GM19463 (cell line): ENCODE measurements around the gene ZNF652.
"Not testable (repeated sequence)": the region's sequence is repeated elsewhere in the genome, so short reads cannot be mapped to it uniquely, and the experiment has no call there.

Experiments
- ATAC-seq: cut with Tn5 transposase; IDR thresholded peaks from one replicate; pipeline ENCODE4 v1.9.1; 2021; ENCODE audit warnings: mild to moderate bottlenecking, moderate library complexity; ENCODE audit not compliant: unreplicated experiment

Gene ZNF652

DNA sequence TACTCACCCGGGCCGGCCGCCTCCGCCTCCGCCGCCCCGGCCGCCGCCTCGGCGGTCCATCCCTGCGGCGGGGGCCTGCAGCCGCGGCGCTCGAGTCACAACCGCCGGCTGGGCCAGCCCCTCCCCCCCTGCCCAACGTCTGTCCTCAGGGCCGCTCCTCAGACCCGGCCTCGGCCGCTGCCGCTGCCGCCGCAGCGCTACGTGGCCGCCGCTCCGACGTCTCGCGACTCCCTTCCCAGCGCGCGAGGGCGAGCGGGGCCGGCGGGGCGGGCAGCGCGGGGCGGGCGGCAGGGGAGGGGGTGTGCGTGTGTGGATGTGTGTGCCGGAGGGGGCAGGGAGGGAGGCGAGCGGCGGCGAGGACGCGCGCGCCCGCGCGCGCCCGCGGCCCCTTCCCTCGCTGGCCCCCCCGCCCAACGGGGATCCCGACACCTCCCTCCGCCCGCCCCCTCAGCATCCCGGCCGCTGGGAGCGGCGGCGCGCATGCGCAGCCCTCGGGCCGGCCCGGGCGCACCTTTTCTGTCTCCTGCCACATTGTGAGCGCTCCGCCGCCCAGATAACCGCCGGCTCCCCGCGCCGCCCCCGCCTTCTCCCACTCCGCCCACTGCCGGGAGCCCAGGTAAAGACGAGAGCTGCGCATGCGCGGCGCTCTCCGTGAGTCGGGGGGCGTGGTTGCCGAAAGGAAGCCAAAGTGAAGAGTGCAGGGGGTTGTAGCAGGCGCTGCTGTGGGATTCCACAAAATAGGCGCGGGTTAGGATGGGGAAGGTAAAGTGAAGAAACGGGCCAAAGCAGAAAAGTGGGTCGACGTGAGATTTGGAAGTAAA, at the start of gene ZNF652:
Gene ZNF652 (minus strand): TSS at position 349 of the 821 bp plus-strand sequence. CDS start 44,525 bp downstream, outside the sequence.
- ATAC-seq: peak; percentile 63

DNA sequence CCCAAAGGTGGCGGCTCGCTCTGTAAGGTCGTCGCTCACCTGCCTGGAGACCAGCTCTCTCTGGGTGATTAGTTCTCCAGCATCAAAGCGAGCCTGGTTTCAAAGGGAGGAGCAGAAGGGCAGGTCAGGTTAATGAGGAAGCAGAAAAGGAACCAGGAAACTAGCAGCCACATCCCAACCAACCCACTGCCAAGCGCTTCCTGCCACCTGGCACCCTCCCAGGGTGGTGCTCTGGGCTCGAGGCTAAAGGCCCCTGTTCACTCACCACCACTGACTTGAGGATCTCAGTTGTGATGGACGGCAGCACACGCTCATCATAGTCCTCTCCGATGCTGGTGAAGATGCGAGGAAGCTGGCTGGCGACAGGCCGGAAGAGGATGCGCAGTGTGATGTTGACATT, 47.0 kb upstream of the ZNF652 start:
- no peak for ATAC-seq

DNA sequence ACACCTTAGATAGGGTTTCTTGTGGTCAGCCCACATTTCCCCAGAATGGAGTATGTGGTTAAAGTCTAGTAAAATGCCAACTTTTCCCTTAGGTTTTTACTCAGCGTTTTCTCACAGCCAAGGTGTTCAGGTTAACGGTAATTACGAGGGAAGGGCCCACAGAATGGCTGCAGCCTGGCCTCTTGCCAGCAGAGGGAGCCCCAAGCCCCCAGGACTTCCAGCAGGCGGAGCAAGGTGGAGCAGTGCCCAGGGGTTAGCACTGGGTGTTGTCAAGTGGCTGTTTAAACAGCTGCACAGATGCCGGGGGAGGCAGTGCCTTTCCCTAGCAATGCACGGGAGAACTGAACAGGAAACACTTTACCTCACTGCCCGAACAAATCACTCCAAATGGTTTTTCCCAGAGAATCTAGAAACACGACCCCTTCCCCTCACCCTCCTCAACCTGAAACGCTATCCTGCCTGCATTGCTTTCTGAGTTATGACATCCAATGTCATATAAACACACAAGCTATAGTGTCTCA, 46.0 kb upstream of the ZNF652 start:
- peak; percentile 70 for ATAC-seq

DNA sequence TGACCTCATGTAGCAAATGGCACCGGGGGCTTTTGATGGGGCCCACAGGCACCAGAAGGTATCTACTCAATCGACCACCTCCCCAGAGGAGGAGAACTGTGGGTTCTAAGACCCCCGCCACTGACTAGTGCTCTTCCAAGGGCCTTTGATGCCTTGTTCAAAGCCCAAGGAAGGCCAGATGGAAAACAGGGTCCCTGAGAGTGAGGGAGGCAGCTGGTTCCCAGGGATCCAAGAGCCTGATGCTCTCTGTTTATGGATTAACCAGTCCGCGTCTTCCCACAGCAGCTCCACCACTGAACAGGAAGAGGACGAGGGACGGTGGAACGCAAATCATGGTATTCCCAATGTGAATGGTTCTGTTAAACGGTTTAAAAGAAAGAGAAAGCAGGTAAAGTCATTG, 45.0 kb upstream of the ZNF652 start:
- no peak for ATAC-seq

DNA sequence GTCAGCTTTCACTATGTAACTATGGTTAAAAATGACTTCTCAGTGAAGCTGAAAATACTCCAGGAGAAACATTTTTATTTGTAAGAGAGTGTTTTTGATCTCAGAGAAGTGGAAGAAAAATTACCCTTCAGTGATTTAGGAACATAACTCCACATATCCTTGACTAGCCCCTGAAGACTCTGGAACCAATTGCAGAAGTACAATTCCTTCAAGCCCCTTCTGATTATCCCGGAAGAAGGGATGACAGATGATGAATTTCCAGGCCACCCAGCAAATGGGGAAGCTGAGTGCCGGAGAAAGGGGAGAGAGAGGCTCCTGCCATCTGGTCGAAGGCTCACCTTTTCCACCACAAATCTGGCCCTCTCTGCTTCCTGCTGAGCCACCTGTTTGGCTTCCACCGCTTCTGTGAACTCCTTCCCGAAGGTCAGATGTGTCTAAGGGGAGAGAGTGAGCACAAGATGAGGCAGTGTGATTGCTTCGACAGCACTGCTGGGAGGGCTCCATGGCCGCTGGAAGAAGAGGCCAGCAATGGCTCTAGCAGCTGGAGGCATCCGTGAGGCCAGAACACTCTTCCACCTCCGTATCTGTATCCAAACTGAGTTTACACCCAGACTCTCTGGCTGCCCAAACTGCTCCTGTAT, 44.5 kb upstream of the ZNF652 start:
- no peak for ATAC-seq

DNA sequence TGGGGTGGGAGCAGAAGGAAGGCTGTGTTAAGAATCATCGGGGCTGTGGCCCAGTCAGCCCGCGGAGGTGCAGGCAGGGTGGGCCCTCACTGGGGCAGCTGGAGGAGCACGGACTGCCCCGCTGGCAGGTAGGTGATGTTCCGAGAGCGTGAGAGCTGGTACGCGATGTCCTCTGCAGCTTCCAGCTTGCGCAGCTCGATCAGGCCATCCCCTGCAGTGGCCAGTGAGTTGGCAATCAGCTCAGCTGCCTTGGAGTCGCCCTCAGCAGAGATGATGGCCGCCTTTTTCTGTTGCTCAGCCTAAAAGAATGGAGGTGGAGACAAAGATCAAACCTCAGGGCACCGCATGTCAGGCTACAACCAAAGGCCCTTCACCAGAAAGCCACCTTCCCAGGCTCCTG, 42.9 kb upstream of the ZNF652 start:
- no peak for ATAC-seq

DNA sequence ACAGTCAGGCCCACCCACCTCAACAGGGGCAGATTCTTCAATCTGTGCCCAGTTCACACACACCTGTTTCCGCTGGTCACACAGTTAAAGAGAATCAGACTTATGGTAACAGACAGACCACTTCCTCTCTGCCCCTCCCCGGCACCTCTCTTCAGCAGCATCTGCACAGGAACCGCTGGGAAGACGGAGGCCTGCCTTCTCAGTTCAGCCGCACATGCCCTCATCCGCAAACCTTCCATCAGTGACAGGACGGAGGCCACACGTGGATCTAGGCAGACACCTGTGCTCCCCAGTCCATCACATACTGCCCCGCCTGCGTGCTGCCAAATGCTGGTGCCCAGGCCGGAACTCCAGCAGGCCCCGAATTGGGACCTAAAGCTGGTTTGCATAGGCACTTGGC, 42.3 kb upstream of the ZNF652 start:
- ATAC-seq: no peak

DNA sequence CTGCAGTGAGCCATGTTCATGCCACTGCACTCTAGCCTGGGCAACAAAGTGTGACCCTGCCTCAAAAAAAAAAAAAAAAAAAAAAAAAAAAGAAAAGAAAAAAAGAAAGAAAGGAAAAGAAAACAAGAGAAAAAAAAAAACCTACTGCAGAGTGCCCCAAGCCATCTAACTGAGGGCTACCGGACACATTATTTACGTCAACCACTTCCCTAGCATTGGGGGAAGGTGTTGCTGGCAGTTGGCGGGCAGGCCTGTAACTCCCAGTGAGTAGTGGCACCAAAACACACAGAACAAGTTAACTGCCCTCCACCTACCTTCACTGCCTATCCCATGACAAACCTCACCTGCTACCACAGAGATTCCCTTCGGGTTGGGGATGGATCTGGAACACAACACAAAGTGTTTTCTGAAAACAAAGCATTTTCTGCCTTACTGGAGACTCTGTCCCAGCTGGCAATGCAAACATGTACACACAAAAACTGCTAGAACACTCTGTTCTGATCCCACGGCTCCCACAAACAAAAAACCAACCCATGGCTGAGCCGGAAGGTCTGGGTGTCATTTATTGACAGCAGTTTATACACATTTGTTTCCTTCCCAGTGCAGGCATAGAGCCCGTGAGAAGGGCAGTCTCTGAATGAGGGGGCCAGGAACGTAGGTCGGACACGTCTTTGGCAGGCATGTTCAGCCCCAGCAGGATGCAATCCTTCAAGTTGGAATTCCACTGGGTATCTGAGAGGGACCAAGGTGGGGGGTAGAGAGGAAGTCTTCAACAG, 41.7 kb upstream of the ZNF652 start:
- no peak for ATAC-seq

DNA sequence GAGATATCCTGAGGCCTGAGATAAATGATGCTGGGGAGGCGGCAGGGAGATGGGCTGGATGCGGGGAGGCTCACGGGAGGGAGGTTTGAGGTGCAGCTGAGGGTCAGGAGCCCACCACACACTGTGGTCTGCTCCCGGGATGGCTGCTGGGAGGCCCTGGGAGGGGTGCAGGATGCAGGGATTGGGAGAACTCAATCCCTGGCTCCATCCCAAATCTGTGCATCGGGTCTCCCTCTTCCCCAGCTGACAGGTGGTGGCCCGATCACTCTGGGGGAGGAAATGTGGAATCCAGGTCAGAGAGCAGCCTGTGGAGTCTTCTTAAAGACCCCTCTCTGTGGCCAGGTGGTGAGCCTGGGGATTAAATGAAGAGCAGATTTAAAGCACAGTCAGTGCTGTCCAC, 40.7 kb upstream of the ZNF652 start:
- ATAC-seq: no peak

DNA sequence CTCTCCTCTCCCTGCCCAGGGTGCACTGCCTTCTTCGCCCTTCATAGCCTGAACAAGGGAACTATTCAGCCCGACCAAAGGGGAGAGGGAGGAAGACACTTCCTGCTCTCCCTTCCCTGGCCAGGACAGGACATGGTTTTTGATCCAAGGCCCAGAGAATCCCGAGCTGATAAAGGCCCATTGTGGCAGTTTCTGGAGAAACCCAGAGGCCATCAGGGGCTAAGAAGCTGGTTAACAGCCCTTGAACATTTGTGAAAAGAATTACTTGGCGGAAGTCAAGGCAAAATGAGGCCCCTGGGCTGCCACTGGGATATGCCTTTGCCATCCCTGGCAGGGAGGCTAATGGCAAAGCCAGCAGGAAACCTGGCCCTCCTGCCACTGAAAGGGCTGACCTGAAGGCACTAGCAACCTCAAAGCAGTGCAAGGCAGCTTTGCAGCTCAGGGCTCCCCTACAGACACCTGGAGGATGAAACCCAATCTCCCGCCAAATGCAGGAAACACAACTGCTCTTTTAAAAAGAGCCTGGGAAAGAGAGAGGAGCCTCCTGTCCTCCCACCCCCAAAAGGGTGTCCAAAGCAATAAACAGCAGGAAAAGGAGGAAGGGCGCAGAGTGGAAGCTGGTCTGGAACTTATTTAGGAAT, 40.0 kb upstream of the ZNF652 start:
- no peak for ATAC-seq

DNA sequence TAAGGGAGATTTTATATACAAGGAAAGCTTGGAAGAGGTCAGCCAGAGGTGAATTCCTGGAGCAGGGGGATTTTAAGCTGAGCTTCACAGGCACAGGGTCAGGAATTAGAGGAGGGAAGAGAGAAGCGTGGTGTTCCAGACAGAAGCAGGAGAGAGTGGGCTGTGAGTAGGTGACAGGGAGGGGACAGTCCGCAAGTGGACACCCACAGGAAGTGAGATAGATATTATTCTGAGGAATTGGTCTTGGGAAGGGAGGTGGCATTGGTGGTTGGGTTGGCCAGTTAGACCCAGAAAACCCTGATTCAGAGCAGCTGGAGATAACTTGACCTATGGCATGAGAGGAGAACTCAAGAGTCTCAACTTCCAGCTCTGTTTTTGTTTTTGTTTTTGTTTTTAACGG, 37.9 kb upstream of the ZNF652 start:
- ATAC-seq: no peak

DNA sequence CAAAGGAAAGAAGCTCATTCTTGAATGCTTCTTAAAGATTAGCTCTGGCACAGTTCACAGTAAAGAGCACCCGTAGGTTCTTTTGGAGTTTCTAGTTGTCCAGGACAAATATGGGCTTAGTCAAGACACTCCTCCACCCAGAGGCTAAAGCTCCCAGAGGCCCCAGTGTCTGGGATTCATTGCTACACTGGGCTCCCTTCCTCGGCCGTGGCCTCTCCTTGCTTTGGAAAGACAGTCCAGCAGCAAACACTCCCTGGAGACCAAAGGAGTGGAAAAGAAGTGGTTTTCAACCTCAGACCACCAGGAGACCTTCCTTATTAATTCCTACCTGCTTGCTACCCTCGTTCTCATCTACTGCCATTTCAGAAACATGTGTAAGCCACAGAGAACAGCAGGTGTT, 35.5 kb upstream of the ZNF652 start:
- no peak for ATAC-seq

DNA sequence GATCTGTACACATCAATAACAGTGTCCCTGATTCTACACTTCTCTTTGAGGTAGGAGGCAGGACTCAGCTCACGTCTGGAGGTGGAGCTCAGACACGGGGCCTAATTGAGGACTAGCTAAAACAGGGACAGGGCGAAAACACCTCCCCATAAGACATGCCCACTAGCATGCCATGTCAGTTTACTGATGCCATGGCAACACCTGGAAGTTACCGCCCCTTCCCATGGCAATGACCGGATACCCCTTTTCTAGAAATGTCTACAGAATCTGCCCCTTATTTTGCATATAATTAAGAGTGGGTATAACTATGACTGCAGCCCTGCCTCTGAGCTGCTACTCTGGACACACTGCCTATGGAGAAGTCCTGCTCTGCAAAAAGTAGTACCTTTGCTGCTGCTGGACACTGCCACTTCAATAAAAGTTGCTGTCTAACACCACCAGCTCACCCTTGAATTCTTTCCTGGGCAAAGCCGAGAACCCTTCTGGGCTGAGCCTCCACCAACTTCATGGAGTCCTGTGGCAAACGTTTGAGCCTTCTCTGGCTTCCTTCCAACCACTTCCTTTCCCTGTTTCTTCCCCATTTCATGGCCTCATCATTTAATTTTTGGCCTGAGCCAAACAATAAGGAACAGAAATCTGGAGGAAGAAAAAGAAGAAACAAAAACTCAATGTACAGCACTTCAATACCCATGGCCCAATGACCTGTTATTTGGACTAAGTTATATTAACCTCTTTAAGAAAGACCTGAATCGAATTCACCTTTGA, 31.6 kb upstream of the ZNF652 start:
- no peak for ATAC-seq

DNA sequence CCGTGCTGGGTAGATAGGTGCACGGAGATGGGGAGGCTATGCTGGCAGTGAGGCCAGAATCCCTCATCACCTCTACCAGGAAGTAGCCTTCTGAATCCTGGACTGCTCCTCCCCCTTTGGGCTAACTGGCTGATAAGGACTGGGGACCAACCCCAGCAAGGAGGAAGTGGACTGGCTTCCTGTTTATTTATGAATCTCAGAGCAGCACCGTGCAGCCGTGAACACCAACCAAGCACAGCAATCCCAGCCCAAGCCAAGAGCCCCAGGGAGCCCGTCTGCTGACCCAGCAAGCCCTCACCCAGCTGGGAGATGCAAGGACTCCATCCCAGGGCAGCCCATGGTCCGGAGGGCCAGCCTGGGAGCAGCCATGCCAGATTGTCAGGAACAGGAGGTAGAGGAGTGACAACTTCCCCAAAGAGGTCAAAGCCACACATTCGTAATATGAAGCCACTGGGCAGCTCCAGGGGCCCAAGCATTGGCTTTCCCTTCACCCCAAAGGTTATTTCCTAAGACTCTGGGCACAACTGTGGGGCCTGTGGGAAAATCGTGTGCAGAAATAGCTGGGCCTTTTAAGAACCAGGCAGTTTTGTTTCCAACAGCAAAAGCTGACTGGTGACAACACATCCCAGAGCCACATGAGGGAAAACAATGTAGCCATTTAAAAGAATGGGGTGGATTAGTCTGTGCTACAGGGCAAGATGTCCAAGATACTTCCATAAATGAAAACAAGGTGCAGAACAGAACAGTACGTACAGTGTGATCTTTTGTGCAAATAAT, 28.7 kb upstream of the ZNF652 start:
- ATAC-seq: no peak

DNA sequence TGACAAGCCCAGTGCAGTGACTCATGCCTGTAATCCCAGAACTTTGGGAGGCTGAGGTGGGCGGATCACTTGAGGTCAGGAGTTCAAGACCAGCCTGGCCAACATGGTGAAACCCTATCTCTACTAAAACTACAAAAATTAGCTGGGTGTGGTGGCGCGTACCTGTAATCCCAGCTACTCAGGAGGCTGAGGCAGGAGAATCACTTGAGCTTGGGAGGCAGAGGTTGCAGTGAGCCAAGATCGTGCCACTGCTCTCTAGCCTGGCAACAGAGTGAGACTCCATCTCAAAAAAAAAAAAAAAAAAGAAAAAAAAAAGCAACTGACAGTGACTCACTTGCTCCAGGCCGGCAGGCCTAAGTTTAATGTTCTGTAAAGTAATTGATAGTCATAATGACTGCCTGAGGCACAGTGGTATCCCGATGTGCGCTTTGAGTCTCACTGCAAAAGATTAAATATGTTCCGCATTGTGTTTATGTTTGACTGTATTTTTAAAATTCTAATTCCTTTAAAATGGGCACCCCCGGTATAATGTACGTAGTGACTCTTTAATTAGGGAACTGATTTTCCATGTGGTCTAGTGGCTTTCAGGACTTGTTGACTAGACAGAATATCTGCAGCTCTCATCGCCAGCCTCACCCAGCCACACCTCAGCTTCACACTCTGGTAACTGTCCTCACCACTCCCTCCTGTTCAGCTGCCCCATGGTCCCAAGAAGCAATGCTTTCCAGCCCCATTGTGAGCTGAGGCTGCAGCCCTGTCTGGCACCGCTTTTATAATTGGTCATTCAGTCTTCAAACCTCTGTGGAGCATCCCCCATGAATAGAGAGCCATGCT, 27.7 kb upstream of the ZNF652 start:
- not testable (repeated sequence) for ATAC-seq

DNA sequence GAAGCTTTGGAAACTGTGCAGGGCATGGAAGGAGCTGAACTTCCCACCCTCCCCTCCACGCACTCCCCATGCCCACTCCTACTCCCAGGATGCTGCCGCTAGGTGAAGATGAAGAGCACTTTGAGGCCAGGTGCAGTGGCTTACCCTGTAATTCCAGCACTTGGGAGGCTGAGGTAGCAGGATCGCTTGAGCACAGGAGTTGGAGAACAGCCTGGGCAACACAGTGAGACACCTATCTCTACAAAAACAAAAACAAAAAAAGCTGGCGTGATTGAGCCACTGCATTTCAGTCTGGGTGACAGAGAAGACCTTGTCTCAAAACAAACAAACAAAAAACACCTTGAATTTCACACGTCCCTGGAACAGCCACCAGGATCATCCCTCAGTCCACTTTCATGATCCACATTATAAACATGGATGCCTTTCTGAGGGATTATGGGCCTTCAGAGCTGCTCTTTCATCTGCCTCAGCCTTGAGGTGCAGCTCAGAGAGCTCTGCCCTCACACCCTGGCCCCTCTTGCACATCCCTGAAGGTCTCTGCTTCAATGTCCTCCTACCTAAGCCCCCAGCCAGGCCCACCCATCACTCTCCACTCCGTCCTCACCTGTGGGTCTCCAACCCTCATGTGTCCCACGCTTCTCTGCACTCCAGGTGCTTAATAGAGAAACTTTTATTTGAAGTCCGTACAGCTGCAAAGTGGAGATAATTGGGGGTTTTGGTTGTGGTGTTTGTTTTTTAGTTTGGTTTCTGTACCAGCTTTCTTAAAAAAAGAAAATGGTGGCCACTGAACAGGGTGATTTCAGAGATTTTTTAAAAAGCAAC, 26.9 kb upstream of the ZNF652 start:
- ATAC-seq: no peak

DNA sequence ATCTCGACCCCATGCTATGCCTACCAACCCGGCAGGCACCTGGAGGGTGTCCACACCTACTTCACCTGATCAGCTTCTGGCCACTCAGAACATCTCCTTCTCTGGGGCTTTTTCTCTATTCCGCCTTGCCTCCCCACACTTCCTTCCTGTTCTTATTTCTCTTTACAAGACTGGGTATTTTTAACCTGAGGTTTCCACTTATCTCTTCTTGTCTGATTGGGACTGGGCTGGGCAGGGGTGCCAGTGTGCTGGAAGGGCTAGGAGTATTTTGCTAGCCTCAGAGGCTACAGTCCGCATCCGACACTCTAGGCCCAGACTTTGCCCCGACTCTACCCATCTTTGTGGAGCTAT, 26.2 kb upstream of the ZNF652 start:
- ATAC-seq: peak; percentile 60
